ENCODE data around the gene ANKRD31.

- TF ChIP-seq CTCF (IDR thresholded peaks at IDR 0.05): no peak
- TF ChIP-seq SP1 (CRISPR knock-in tag; conservative IDR thresholded peaks at IDR 0.05): no peak
- no peak for TF ChIP-seq NFYB (CRISPR knock-in tag; conservative IDR thresholded peaks at IDR 0.05; ENCODE audit: low read depth)
- no peak for TF ChIP-seq MAX (CRISPR knock-in tag; IDR thresholded peaks at IDR 0.05)
- TF ChIP-seq NR3C1 (CRISPR knock-in tag; conservative IDR thresholded peaks at IDR 0.05; ENCODE audit: low read depth): no peak
- no peak for TF ChIP-seq CBFB (CRISPR knock-in tag; IDR thresholded peaks at IDR 0.05; ENCODE audit: low read depth)
- TF ChIP-seq CREM (CRISPR knock-in tag; IDR thresholded peaks at IDR 0.05): no peak
Observed at GRCh38 chr5:75021800-75022199, 214.9 kb downstream of the ANKRD31 start.

All from WTC11 (cell line).